ENCODE data around the gene EPYC.

GRCh38 chr12:91043408-91043807 is 38.6 kb upstream of the EPYC start:
- TF ChIP-seq CTCF (IDR thresholded peaks at IDR 0.05) (no peak), POLR2A (IDR thresholded peaks at IDR 0.05; ENCODE audit: low read depth) (no peak)
